NOMO-1 treated with dmso at 0.1 percent for 144 hours (cell line): Measurements from ENCODE around the gene CTXN1.
A peak's percentile ranks its signal among the peaks of the same experiment; 100 is the strongest.
"Not testable (repeated sequence)": the region's sequence is repeated elsewhere in the genome, so short reads cannot be mapped to it uniquely, and the experiment has no call there.

Source experiments
- DNase-seq: peaks from one replicate; lab custom pipeline; 2025; ENCODE audit not compliant: unreplicated experiment; lab: John Stamatoyannopoulos, UW

The CTXN1 gene

DNA sequence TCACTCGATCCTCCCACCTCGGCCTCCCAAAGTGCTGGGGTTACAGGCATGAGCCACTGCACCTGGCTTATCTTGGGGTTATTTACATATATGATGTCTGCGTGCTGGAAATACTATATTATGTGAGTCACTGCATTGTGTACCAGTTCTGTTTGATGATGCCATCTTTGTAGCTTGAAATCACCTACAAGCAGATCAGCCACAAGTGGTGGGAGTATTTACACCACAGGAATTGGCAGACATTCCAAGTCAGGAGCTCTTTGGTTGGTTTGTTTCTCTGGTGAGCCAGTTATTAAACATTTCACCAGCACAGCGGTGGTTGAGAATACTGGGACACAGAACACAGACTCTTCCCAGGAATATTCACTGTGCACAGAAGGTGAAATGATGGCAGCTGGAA is 22.0 kb upstream of the CTXN1 start:
- DNase-seq = no peak

DNA sequence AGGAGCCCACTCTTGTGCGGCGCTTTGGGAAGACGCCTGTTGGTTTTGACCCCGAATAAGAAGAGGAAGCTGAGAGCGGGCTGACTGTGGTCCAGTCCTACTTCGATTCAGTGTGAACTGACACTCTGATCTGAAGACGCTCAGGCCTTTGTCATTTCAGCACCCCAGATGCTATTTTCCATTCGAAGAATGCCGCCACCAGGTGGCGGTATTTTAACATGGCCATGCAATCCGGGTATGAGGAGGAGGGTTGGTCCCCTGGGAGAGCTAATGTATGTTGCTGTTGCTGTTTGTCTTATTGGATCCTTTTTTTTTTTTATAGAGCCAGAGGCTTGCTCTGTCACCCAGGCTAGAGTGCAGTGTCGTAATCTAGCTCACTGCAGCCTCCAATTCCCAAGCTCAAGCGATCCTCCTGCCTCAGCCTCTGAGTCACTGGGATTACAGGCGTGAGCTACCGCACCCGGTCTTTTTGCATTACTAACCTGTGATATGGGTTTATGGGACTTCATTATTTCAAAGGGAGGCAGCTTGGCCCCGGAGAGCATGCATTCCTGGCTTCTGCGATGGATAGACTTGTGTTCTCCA is 18.3 kb upstream of the CTXN1 start:
- DNase-seq = peak; percentile 74

DNA sequence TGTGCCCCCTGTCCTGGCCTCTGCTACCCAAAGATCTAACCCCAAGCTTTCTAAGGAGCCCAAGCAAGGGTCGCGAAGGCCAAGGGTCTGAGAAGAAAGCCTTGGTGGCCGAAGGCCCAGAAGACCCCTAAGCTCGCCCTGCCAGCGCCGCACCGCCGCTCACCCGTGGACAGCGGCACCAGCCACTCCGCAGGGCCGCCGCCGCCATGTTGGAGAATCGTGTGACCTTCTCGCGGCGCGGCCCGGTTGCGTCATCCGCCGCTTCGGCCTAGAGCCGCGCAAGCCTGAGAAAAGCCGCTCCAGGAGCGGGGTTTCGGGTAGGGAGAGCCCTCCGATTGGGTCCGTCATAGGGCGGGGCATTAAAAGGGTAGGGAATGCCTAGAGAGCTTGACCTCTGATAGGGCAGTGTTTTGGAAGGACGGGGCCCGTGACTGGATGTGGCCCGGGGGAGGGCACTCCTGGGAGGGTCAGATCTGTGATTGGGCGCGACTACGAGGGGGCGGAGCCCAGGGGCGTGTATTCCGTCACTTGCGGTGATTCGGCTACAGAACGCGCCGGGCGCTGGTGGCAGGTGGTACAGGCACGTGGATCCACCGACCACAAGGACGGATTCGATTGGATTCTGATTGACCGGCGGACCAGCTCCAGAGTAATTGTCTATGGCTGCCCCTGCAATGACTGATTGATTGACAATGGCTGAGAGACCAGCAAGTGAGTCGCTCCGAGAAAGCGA is 17.7 kb upstream of the CTXN1 start, which contains the start of gene TIMM44:
TIMM44 (minus strand) TSS at position 223 of the 733 bp plus-strand sequence; CDS start at position 208, 15 bp downstream.
- peak; percentile 100 for DNase-seq

DNA sequence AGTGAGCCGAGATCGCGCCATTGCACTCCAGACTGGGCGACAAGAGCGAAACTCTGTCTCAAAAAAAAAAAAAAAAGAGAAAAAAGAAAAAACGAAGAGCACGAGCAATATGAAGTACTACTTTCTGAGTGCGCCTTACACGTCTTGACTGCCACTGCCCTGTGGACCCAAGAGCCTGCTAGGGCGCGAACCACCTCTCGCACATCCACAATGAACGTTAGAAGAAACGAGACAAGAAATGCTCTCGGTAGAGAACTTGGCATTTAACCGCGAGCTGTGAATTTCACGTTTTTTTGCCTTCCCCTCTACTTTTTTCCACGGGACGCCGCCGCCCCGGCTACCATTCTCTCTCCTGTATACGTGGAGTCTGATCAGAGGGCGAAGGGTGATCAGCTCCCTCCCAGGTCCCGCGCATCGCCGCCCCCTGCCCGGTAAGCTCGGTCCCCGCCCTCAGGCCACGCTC is 17.1 kb upstream of the CTXN1 start:
- DNase-seq = no peak

DNA sequence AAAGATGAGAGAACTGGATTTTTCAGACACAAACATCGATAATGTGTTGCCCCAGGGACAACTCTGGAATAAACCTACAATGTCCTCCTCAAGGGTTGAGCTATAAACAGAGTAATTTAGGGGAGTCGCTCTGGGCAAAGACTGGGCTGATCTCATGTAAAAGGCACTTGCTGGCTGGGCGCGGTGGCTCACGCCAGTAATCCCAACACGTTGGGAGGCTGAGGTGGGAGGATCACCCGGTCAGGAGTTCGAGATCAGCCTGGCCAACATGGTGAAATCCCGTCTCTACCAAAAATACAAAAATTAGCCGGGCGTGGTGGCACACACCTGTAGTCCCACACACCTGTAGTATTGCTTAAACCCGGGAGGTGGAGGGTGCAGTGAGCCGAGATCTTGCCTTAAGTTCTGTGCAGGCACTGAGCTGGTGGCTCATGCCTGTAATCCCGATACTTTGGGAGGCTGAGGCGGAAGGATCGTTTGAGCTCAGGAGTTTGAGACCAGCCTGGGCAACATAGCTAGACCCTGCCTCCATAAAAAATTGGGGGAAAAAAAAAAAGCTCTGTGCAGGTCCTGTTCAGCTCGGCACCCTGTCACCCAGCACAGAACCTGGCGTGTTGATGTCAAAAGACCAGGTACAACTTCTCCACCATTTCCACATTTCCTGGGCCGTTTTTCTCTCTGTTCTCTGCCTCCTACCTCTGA is 16.1 kb upstream of the CTXN1 start:
- DNase-seq = no peak

DNA sequence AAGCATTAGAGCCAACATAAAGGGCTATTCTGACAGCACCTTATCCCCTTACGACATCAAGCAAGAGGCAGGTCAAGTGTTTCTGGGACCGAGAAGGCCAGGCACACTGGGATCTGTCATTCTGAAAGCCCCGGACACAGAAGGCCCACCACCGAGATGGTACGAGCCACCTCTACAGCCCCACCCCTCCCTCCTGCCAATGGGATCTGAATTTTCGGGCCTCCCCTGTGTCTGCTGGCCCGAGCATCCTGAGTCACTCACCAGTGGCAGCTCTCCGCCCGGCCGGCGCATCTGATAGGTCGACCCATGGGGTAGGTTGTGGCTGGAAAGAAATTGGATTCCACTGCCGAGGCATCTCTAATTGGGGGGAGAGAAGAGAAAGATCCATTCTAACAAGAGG is 14.9 kb upstream of the CTXN1 start:
- no peak for DNase-seq

DNA sequence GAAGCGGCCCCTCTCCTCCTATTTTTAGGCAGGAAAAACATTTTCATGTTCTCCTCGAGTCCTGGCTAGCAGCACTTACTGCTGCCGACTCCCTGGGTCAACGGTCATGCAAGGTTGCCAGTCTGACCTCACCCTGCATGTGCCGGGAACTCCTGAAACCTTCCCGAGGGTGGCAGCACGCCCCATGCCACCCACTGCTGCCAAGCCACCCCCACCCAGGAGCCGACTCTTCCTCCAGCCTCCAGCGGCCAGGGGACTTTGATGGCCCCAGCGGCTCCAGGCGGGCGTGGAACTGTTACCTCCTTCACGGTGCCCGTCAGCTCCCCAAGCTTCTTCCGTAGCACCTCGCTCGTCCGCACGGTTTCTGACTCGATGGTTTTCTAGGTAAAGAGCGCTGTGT is 8.8 kb upstream of the CTXN1 start:
- no peak for DNase-seq

DNA sequence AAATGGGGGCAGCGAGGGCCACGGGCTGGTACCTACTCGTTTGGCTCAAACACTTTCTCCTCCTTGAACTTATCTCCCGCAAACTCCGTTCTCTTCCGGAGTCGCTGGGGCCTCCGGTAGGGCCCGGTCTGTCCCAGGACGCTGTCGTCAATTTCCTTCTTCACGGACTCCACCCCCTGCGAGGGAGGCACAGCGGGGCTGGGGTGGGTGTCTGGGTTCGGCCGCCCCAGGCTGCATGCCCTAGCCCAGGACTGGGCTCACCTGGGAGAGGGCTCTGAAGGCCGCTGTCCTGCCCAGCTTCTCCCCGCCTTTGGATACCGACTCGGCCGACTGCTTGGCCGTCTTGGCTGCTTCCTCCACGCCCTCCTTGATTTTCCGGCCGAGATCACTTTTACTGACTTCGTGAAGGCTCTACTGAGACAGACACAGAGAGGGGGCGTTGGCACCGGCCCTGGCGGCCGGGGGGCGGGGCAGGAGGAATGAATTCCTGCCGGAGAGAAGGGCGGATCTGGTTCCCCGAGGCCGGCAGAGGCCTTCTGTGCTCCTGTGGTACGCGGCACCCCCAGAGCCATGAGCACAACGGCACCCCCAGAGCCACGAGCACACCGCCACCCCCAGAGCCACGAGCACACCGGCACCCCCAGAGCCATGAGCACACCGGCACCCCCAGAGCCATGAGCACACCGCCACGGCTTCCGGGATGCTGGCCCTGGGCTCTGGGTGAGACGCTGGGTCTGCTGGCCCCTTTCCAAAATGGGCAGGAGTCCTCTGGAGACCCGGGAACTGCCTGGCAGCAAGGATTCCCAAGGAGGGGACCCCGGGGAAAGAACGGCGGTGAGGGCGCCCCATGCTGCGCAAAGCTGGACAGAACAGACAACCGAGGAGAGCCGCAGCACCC is 8.1 kb upstream of the CTXN1 start:
- DNase-seq = no peak

DNA sequence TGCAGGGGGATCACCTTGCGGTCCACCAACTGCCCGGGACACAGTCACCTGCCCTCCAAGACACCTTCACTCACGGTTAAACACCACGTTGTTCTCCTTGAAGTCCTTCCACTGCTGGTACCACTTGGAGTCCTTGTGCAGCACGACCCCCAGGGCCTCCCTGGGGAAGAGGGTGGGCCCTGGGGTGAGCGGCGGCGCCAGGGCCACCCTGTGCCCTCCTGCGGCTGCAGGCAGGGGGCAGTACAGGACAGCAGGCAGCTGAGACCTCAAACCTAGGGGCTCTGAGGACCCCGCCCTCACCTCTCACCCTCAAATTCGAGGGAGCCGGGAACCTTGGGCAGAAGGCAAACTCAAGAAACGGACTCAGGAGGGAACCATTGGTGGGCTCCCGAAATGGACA is 7.5 kb upstream of the CTXN1 start:
- DNase-seq = no peak

DNA sequence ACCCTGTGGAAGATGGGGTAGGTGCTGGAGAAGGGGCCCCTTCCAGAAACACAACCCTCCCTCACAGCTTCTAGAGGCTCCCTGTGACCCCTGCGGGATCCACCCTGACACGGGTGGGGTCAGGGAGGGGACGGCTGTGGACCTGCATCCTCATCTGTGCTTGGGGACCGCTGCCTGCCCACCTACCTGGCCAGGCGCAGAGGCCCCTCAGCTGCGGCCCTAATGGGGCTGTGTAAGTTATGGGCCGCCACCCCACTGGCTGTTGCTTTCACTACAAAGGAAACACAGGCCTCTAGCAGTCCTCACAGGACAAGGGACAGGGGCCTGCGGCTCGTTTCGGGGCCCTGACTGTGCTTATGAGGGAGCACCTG is 7.0 kb upstream of the CTXN1 start:
- DNase-seq = no peak

DNA sequence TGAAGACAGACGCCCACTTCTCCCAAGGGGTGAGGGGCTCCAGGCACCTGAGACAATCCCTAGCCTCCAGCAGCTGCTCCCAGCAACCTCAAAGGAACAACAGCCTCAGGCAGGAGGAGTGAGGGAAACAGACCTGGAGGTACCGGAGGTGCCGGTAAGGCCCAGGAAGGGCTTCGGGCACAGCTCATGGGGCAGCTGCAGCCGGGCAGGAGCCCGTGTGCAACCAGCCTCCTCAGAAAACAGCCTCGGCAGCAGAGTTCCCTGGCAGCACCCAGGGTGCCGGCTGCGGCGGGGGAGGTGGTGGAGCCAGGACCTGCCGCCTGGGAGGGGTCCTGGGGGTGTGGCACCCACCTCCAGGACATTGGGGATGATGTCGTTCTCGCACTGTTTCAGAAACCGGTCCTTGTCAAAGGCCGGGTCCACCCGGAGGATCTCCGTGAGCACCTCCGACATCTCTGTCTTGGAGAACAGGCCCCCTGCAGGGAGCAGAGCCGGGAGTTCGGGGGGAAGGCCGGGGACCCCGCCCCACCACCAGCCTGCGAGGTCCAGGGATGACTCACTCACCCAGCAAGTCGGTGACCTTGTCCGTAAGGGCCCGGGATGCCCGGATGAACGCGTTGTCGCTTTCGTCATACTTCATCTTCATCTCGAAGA is 6.5 kb upstream of the CTXN1 start:
- no peak for DNase-seq

DNA sequence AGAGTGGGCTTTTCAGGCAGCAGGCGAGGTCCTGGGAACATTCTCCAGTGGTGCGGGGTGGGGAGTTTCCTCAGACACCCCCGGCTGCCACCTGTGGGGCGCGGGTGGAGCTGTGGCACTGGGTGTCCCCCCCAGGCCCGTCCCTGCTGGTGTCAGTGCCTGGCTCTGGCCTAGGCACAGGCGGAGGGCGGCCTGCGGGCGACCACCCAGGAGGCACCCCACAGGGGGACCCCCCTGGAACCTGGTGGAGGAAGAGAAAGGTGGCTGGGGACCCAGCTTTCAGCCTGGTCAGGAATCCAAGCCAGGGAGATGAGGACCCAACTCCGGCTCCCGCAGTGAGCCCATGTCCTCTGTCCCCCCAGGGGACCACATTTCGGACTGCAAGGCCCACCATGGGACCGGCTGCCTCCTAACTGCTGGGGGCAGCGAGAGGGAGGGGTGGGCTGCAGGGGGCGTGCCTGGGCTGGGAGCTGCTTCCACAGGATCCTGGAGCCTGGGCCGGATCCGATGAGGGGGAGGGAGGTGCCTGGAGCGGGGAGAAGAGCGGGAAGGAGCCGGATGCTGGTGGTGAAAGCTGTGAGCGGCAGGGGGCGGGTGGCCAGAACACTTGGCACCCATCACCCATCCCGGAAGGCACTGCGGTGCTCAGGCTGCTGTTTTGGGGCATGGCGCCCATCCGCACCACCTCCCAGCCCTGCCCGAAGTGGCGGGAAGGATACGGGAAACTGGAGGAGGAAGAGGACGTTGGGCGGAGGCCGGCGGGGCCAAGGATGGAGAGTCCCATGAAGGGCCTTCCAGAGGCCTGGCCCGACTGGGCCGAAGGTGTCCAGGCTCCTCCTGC is 5.5 kb upstream of the CTXN1 start:
- no peak for DNase-seq

DNA sequence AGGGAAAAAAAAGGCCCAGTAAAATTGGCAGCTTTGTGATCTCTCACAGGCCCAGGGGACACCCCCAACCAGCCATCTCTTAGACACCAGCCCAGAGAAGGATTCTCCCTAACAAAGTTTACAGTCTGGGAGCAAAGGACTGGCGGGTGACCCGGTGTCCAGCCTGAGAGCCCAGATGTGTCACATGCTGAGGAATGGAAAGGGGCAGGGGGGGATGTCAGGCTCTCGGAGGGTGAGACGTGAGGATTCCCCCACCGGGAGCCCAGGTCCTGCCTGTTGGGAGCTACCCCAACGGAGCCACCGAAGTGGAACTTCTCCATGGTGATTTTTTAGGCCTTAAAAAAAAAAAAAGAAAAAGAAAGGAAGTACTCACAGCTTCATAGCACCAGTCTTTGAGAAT is 4.8 kb upstream of the CTXN1 start:
- no peak for DNase-seq

DNA sequence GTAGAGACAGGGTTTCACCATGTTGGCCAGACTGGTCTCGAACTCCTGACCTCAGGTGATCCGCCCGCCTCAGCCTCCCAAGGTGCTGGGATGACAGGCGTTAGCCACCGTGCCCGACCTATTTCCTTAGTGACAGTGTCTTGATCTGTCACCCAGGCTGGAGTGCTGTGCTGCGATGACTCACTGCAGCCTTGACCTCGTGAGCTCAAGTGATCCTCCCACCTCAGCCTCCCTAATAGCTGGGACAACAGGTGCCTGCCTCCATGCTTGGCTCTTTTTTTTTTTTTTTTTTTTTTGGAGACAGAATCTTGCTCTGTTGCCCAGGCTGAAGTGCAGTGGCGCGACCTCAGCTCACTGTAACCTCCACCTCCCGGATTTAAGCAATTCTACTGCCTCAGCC is 4.1 kb upstream of the CTXN1 start:
- DNase-seq = not testable (repeated sequence)

DNA sequence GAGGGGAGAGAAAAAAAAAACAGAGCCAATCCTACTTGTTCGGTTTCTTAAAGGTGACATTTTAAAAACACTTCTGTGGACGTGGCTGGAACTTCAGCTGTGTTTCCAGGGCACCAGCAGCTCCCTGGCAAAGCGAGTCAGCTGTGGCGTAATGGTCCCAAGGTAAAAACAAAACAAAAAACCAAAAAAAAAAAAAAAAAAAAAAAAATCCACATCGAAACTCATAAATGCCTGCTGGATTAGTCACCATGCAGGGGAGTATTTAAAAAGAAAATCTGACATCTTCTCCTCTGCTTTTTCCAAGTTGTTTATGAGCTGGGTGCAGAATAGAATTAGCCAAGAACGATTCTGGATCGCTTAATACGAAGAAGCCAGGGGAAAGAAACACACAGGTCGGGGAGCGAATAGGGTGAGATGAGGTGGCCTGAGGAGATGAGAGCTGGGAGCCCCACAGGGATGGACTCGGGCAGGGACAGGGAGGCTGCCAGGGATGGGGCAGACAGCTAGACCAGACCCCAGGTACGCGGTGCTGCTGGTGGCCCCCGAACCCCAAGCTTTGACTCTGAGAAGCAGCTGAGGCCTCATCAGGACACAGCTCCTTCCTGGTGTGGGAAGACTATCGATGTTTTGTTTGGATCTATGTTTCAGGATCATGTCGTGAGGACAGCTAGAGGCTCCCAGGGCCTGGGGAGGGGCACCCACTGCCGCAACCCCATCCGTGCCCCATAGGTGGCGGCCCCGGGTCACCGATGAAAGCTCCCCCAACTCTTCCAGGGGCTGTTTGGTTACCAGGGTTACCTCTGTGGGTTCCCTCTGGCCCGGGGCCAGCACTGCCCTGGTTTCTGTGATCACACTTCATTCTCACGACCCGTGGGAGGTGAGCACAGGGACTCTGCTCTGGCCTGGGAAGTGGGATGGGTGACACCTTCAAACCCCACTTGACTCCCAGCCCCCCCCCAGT is 3.1 kb upstream of the CTXN1 start:
- DNase-seq = no peak

DNA sequence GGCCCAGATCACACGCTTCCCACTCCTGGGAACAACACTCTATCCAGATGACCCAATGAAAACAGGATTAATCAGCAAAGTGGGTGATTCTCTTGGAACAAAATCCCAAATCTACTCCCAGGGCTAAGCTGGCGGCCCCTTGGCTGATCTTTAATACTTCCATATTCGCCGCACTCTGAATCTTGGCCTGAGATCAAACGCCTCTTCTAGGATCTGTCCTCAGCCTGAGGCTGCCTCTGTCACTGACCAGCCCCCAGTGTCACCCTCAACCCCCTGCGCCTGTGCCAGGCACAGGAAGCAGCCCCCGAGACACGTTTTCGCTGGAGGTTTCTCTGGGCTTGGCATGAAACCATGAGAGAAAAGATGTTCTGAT is 2.4 kb upstream of the CTXN1 start:
- DNase-seq = no peak

DNA sequence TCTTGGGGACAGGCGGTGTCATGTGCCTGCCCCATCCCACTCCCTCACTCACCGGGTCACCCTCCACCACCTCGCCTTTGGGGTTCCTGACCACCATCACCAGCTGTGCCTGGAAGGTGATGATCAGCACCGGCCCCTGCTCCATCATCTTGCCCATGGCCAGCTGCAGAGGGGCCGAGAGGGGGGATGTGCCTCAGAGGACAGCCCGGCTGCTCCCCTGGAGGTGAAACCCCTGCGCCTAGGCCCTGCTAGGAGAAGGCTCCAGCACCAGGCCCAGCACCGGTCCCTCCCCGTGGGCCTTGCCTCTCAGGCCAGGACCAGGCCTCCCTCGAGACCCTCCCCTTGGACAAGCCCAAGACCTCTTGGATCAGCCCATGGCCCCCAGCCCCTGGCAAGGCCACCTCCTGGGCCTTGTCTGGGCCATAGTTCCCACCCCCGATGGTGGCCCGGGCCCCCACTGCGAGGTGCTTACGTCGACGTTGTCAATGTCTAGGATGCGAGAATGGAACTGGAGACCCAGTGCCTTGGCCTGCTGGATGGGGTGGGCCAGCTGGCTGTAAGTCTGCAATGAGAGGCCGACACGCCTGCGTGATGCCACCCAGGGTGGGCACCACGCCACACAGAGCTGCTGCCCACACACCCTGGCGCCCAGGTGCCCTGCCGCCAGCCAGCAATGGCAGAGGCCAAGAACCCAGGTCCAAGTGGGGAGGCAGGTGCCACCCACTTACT is 1.8 kb upstream of the CTXN1 start:
- DNase-seq = no peak
